Measurements from ENCODE around the gene HNRNPA3. TPM values are rescaled to one million over a fixed set of nuclear protein-coding genes. Genes with fewer than 3 reads are reported as not detected.

Gene HNRNPA3
- total and polyA plus RNA-seq, 4 donors: 155 to 182 (median 166) TPM

DNA sequence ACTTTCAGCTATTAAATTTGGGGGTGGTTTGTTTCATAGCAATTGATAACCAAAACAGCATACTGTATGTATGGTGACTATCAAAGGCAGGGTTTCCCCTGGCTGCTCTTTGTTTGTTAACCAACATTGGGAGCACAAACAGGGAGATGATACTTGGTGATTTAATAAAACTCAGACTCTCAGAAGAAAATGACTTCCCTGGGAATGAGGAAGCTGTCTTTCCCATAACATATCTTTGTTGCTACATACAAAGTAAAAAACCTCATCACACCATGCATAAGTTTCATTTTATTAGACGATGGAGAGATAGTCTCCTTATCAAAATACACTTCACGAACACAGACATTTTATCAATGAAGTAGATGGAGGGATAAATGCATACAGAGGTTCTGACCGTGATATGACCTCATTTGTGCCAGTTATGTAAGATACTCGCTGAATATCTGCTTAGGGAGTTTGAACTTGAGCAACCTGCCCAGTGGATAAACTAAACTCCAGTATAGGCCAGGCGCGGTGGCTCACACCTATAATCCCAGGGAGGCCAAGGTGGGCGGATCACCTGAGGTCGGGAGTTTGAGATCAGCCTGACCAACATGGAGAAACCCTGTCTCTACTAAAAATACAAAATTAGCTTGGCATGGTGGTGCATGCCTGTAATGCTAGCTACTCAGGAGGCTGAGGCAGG is 55.7 kb downstream of the HNRNPA3 start:
- no peak overlapping the region for H3K27ac ChIP-seq (ENCODE audit: low read depth in 1 of 2, low read length in 1 of 2)
- TF ChIP-seq CTCF (IDR thresholded peaks at IDR 0.05; ENCODE audit: control extremely low read depth, extremely low read depth): no peak
- H3K36me3 ChIP-seq (ENCODE audit: control insufficient read depth in 4 of 4, insufficient read depth in 4 of 4, low read length in 4 of 4): no peaks in the 10 kb centered on the region
- no peaks in the 10 kb centered on the region for H3K9me3 ChIP-seq (ENCODE audit: control insufficient read depth in 4 of 4, insufficient read depth in 3 of 4, low read length in 3 of 4)
- DNase-seq: no peak
- 80 to 83% methylated on average over 8 of the region's 8 CpGs for whole genome bisulfite sequencing, 2 donors
- peaks cover 2 to 13% (median 9%) of the 10 kb centered on the region in 5 donors for H3K4me1 ChIP-seq (ENCODE audit: control insufficient read depth in 5 of 5, insufficient read depth in 5 of 5, low read length in 5 of 5)
- H3K27me3 ChIP-seq (ENCODE audit: control insufficient read depth in 3 of 3, insufficient read depth in 3 of 3, low read length in 2 of 3): no peaks in the 10 kb centered on the region
- no peak overlapping the region for H3K9ac ChIP-seq (ENCODE audit: insufficient read depth in 1 of 2, low read length in 2 of 2)
- no peak for ATAC-seq (ENCODE audit: insufficient read depth, low FRiP score)
- no peak overlapping the region for H3K4me3 ChIP-seq

DNA sequence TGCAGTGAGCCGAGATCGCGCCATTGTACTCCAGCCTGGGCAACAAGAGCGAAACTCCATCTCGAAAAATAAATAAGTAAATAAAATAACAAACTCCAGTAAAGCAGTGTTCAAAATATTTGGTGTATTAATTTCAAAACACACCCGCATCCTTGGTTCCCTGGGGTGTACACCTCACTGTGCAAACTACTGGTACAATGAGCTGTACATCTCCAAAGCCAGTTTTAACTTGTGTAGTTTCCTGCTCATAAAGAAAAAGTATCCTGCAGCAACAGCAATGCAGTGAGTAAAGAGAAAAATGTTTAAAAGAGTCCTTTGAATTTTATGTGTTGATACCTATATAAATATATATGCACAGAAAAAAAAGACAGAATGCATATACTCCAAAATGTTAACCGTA is 56.3 kb downstream of the HNRNPA3 start:
- no peaks in the 10 kb centered on the region for H3K36me3 ChIP-seq (ENCODE audit: control insufficient read depth in 4 of 4, insufficient read depth in 4 of 4, low read length in 4 of 4)
- no peak overlapping the region for H3K4me3 ChIP-seq
- no peak overlapping the region for H3K9ac ChIP-seq (ENCODE audit: insufficient read depth in 1 of 2, low read length in 2 of 2)
- H3K27me3 ChIP-seq (ENCODE audit: control insufficient read depth in 3 of 3, insufficient read depth in 3 of 3, low read length in 2 of 3): no peaks in the 10 kb centered on the region
- no peak overlapping the region for H3K27ac ChIP-seq (ENCODE audit: low read depth in 1 of 2, low read length in 1 of 2)
- no peak for TF ChIP-seq CTCF (IDR thresholded peaks at IDR 0.05; ENCODE audit: control extremely low read depth, extremely low read depth)
- no peak for ATAC-seq (ENCODE audit: insufficient read depth, low FRiP score)
- DNase-seq: no peak
- H3K4me1 ChIP-seq (ENCODE audit: control insufficient read depth in 5 of 5, insufficient read depth in 5 of 5, low read length in 5 of 5): peaks cover 2 to 13% (median 9%) of the 10 kb centered on the region in 5 donors
- no peaks in the 10 kb centered on the region for H3K9me3 ChIP-seq (ENCODE audit: control insufficient read depth in 4 of 4, insufficient read depth in 3 of 4, low read length in 3 of 4)
- 97% methylated on average over 7 of the region's 7 CpGs for WGBS, 2 donors

GRCh38 chr2:177270531-177270930 is 57.9 kb downstream of the HNRNPA3 start:
- H3K4me1 ChIP-seq (ENCODE audit: control insufficient read depth in 5 of 5, insufficient read depth in 5 of 5, low read length in 5 of 5): peaks cover 2 to 16% (median 9%) of the 10 kb centered on the region in 5 donors
- H3K4me3 ChIP-seq: no peak overlapping the region
- no peak overlapping the region for H3K27ac ChIP-seq (ENCODE audit: low read depth in 1 of 2, low read length in 1 of 2)
- no peaks in the 10 kb centered on the region for H3K27me3 ChIP-seq (ENCODE audit: control insufficient read depth in 3 of 3, insufficient read depth in 3 of 3, low read length in 2 of 3)
- 81 to 89% methylated on average over 4 of the region's 4 CpGs for WGBS, 2 donors
- DNase-seq: no peak
- TF ChIP-seq CTCF (IDR thresholded peaks at IDR 0.05; ENCODE audit: control extremely low read depth, extremely low read depth): no peak
- no peaks in the 10 kb centered on the region for H3K36me3 ChIP-seq (ENCODE audit: control insufficient read depth in 4 of 4, insufficient read depth in 4 of 4, low read length in 4 of 4)
- H3K9ac ChIP-seq (ENCODE audit: insufficient read depth in 1 of 2, low read length in 2 of 2): no peak overlapping the region
- no peak for ATAC-seq (ENCODE audit: insufficient read depth, low FRiP score)
- no peaks in the 10 kb centered on the region for H3K9me3 ChIP-seq (ENCODE audit: control insufficient read depth in 4 of 4, insufficient read depth in 3 of 4, low read length in 3 of 4)
